Bronchial epithelial cell (primary cell): ENCODE data around the gene FOXD4L1. TPM values are rescaled to one million over a fixed set of nuclear protein-coding genes. Genes with fewer than 3 reads are reported as not detected.
"Not testable (repeated sequence)": the region's sequence is repeated elsewhere in the genome, so short reads cannot be mapped to it uniquely, and the experiment has no call there.

Experiments used
- DNase-seq: peaks from one replicate; pipeline ENCODE4 v3.0.0-alpha.2; 2010; ENCODE audit warnings: low read depth
- FAIRE-seq: peaks from 2 replicates; lab custom pipeline; 2011; peaks lifted over from hg19 to GRCh38; lab: Jason Lieb, UNC
- H3K27me3 ChIP-seq: 2 replicates; pipeline ENCODE4 v1.5.1; 2011; ENCODE audit warnings: low read length; ENCODE audit not compliant: control insufficient read depth, insufficient read depth
- H3K36me3 ChIP-seq: 2 replicates; pipeline ENCODE4 v1.5.1; 2011; ENCODE audit warnings: low read length; ENCODE audit not compliant: control insufficient read depth, insufficient read depth
- H3K4me3 ChIP-seq: 2 replicates; pipeline ENCODE4 v1.5.1; 2011; ENCODE audit warnings: mild to moderate bottlenecking, low read depth, low read length, control low read depth
- total RNA-seq: library from RNA; depleted of rRNA; stranded (reverse); fragments of >200 nt; gene quantifications from 2 replicates; pipeline ENCODE4 v1.2.1, GENCODE V29; 2014

The FOXD4L1 gene
- total RNA-seq, 1 donor from 2014 or later = 0.26 TPM

DNA sequence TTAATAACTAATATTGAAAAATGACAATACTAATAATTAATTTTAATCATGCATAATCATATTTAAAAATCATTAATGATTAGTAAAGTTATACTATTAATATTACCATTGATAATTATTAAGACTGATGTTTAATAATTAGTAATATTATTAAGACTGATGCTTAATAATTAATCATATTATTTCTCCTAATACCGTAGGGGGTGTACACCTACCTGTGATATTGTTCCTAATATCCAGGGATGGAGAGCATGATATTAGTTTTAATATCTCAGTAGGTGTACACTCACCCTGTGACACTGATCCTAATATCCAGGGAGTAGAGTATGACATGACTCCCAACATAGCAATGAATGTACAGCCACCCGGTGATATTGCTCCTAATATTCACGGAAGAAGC, 12.4 kb downstream of the FOXD4L1 start:
- H3K4me3 ChIP-seq, H3K27me3 ChIP-seq, H3K36me3 ChIP-seq, DNase-seq, FAIRE-seq: not testable (repeated sequence)

- not testable (repeated sequence) for FAIRE-seq, DNase-seq, H3K36me3 ChIP-seq, H3K27me3 ChIP-seq, H3K4me3 ChIP-seq
Observed at GRCh38 chr2:113511859-113512258, 13.4 kb downstream of the FOXD4L1 start.

GRCh38 chr2:113515457-113515856, 17.0 kb downstream of the FOXD4L1 start:
- DNase-seq, H3K27me3 ChIP-seq, FAIRE-seq, H3K36me3 ChIP-seq, H3K4me3 ChIP-seq: not testable (repeated sequence)

DNA sequence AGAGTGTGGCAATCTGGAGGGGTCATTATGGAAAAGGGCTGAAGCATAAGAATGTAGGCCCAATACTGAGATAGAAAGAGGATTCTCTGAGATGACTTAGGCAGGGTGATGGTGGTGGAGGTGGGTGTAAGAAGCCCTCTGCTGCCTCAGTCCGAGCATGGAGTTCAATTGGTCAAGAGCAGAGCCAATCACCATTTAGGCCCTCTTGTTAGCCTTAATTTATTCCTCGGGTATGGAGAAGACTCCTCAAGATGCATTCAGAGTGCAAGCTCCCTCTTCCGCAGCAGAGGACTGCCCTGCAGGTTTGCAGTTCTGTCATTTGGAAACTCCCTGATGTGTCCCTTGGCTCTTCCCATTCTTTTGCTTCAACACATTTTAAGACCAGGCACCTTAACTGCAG, 17.5 kb downstream of the FOXD4L1 start:
- not testable (repeated sequence) for FAIRE-seq, H3K27me3 ChIP-seq, DNase-seq, H3K4me3 ChIP-seq, H3K36me3 ChIP-seq

DNA sequence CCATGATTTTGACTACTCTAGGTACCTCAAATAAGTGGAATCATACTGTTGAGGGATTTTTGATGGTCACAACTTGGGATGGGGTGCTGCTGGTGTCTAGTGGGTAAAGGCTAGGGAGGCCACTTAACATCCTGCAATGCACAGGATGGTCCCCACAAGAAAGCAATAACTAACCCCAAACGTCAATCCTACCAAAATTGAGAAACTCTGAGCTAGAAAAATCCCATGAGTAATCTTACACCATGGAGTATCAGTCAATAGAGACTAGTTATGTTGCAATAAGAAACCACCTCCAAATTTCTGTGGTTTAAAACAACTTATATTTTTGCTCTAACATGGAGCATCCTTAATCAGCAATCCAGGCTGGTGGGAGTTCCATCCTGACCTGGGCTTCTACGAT, 18.6 kb downstream of the FOXD4L1 start:
- H3K36me3 ChIP-seq, FAIRE-seq, H3K4me3 ChIP-seq, DNase-seq, H3K27me3 ChIP-seq: not testable (repeated sequence)

DNA sequence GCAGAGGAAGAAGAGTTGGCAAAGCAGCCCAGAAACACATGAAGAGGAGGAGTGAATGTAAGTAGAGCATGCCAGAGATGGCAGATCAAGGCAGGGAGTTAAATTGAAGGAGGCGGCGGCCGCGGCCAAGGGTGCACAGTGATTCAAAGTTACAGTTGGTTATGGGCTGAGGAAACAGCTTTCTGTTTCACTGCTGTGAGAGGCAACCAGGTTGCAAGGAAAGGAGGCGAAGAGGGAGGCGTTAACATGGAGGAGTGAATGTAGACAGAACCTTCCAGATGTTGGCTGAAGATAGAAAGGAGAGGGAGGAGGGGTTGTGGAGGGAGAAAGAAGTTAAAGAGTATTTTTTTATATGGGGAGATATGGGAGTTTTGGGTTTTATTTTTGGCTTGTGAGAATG, 22.4 kb downstream of the FOXD4L1 start:
- not testable (repeated sequence) for DNase-seq

DNA sequence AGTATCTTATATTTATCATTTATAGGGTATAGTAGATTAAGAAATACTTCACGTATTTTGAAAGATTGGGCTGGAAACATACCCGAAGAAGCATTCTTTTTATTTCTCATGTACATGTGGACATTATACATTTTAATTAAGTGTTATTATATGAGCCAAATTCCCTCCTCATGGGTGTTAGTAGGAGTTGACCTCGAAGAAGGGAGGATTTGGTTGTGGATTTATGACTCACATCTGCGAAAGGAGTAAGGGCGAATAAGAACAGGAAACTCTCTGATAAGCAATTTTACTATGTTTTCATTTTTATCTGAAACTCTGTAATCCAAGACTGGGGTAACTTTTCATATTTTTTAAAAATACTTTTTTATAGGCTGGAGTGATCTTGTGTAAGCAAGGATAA, 23.0 kb downstream of the FOXD4L1 start:
- not testable (repeated sequence) for H3K4me3 ChIP-seq, DNase-seq, FAIRE-seq, H3K27me3 ChIP-seq, H3K36me3 ChIP-seq

More for the DNA sequence above, 22.4 kb downstream of the FOXD4L1 start:
- H3K4me3 ChIP-seq, H3K36me3 ChIP-seq, H3K27me3 ChIP-seq, FAIRE-seq: not testable (repeated sequence)

- not testable (repeated sequence) for FAIRE-seq, H3K36me3 ChIP-seq, H3K4me3 ChIP-seq, H3K27me3 ChIP-seq
- peak; percentile 31 for DNase-seq
Observed at GRCh38 chr2:113524986-113525385, 26.5 kb downstream of the FOXD4L1 start.

GRCh38 chr2:113527350-113528045, 29.0 kb downstream of the FOXD4L1 start:
- H3K27me3 ChIP-seq, DNase-seq, H3K36me3 ChIP-seq, H3K4me3 ChIP-seq, FAIRE-seq: not testable (repeated sequence)

- not testable (repeated sequence) for H3K4me3 ChIP-seq, H3K27me3 ChIP-seq, DNase-seq, H3K36me3 ChIP-seq, FAIRE-seq
Observed at GRCh38 chr2:113528126-113528525, 29.7 kb downstream of the FOXD4L1 start.

- not testable (repeated sequence) for FAIRE-seq, H3K4me3 ChIP-seq, H3K27me3 ChIP-seq
Observed at GRCh38 chr2:113528904-113529303, 30.4 kb downstream of the FOXD4L1 start.

GRCh38 chr2:113532991-113533390, 34.5 kb downstream of the FOXD4L1 start:
- not testable (repeated sequence) for H3K36me3 ChIP-seq, H3K4me3 ChIP-seq, DNase-seq, H3K27me3 ChIP-seq, FAIRE-seq

More at GRCh38 chr2:113528904-113529303, 30.4 kb downstream of the FOXD4L1 start:
- DNase-seq, H3K36me3 ChIP-seq: not testable (repeated sequence)

- not testable (repeated sequence) for DNase-seq, FAIRE-seq, H3K36me3 ChIP-seq, H3K4me3 ChIP-seq, H3K27me3 ChIP-seq
Observed at GRCh38 chr2:113536573-113536972, 38.1 kb downstream of the FOXD4L1 start.

DNA sequence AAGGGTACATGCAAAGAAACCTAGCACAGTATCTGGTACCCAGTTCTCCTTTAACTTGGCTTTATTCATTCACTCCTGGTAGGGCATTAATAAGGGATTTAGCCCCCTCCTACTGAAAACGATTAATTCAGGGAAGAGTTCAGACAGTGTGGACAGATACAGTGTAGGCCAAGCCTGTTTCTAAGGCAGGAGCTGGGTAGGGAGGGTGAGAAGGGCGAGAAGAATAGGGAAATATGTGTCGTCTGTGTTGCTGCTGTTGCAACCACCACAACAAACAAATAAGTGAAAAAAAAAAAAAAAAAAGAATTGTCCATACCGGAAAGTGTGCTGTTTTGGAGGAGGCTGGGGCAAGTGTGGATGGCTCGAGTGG, 42.4 kb downstream of the FOXD4L1 start:
- H3K36me3 ChIP-seq, H3K4me3 ChIP-seq, DNase-seq, H3K27me3 ChIP-seq, FAIRE-seq: not testable (repeated sequence)
